Measurements from ENCODE around the gene AKAIN1.

AKAIN1 gene

GRCh38 chr18:5237723-5238370, 40.8 kb upstream of the AKAIN1 start:
- Histone ChIP-seq H3K27ac (ENCODE audit: low read length) (no peak overlapping the region), H3K79me2 (ENCODE audit: low read length) (no peaks in the 10 kb centered on the region), H3K4me1 (ENCODE audit: low read length) (no peaks in the 10 kb centered on the region), H3K27me3 (ENCODE audit: low read depth, low read length) (no peaks in the 10 kb centered on the region), H2AFZ (ENCODE audit: low read depth, low read length) (no peak overlapping the region), H3K4me2 (ENCODE audit: low read length) (no peak overlapping the region), H3K4me3 (ENCODE audit: low read length) (no peak overlapping the region), H3K36me3 (replicated peaks; ENCODE audit: low read depth, low read length) (no peaks in the 10 kb centered on the region), H3K9me3 (ENCODE audit: insufficient read depth, low read length) (no peaks in the 10 kb centered on the region), H4K20me1 (ENCODE audit: insufficient read depth, low read length) (no peaks in the 10 kb centered on the region), H3K9ac (ENCODE audit: low read length) (no peak overlapping the region)
- TF ChIP-seq EZH2phosphoT487 (IDR thresholded peaks at IDR 0.05; ENCODE audit: low read depth) (no peak), CTCF (IDR thresholded peaks at IDR 0.05; ENCODE audit: low read depth, low read length) (no peak)

- H3K4me2 ChIP-seq (ENCODE audit: low read length) = no peak overlapping the region
- H3K9ac ChIP-seq (ENCODE audit: low read length) = no peak overlapping the region
- H3K79me2 ChIP-seq (ENCODE audit: low read length) = no peaks in the 10 kb centered on the region
- no peak overlapping the region for H3K27ac ChIP-seq (ENCODE audit: low read length)
- no peaks in the 10 kb centered on the region for H4K20me1 ChIP-seq (ENCODE audit: insufficient read depth, low read length)
- H3K4me3 ChIP-seq (ENCODE audit: low read length) = no peak overlapping the region
- H3K9me3 ChIP-seq (ENCODE audit: insufficient read depth, low read length) = no peaks in the 10 kb centered on the region
- no peaks in the 10 kb centered on the region for H3K4me1 ChIP-seq (ENCODE audit: low read length)
- H2AFZ ChIP-seq (ENCODE audit: low read depth, low read length) = no peak overlapping the region
- no peaks in the 10 kb centered on the region for H3K27me3 ChIP-seq (ENCODE audit: low read depth, low read length)
- no peaks in the 10 kb centered on the region for H3K36me3 ChIP-seq (replicated peaks; ENCODE audit: low read depth, low read length)
- no peak for TF ChIP-seq CTCF (IDR thresholded peaks at IDR 0.05; ENCODE audit: low read depth, low read length)
- no peak for TF ChIP-seq EZH2phosphoT487 (IDR thresholded peaks at IDR 0.05; ENCODE audit: low read depth)
Observed at GRCh38 chr18:5237083-5237722, 40.1 kb upstream of the AKAIN1 start.

GRCh38 chr18:5214583-5215351, 17.7 kb upstream of the AKAIN1 start:
- TF ChIP-seq CTCF (IDR thresholded peaks at IDR 0.05; ENCODE audit: low read depth, low read length) (no peak), EZH2phosphoT487 (IDR thresholded peaks at IDR 0.05; ENCODE audit: low read depth) (no peak)

GRCh38 chr18:5207471-5208150, 10.6 kb upstream of the AKAIN1 start:
- H3K27me3 ChIP-seq (ENCODE audit: low read depth, low read length) = no peaks in the 10 kb centered on the region
- H3K4me2 ChIP-seq (ENCODE audit: low read length) = no peak overlapping the region
- H2AFZ ChIP-seq (ENCODE audit: low read depth, low read length) = no peak overlapping the region
- H3K4me3 ChIP-seq (ENCODE audit: low read length) = no peak overlapping the region
- H4K20me1 ChIP-seq (ENCODE audit: insufficient read depth, low read length) = no peaks in the 10 kb centered on the region
- H3K9ac ChIP-seq (ENCODE audit: low read length) = no peak overlapping the region
- no peak overlapping the region for H3K27ac ChIP-seq (ENCODE audit: low read length)
- TF ChIP-seq EZH2phosphoT487 (IDR thresholded peaks at IDR 0.05; ENCODE audit: low read depth) (no peak), CTCF (IDR thresholded peaks at IDR 0.05; ENCODE audit: low read depth, low read length) (no peak)
- no peaks in the 10 kb centered on the region for H3K4me1 ChIP-seq (ENCODE audit: low read length)
- H3K79me2 ChIP-seq (ENCODE audit: low read length) = no peaks in the 10 kb centered on the region
- no peaks in the 10 kb centered on the region for H3K9me3 ChIP-seq (ENCODE audit: insufficient read depth, low read length)
- H3K36me3 ChIP-seq (replicated peaks; ENCODE audit: low read depth, low read length) = no peaks in the 10 kb centered on the region

More at GRCh38 chr18:5214583-5215351, 17.7 kb upstream of the AKAIN1 start:
- Histone ChIP-seq H3K27ac (ENCODE audit: low read length) (no peak overlapping the region), H3K9ac (ENCODE audit: low read length) (no peak overlapping the region), H2AFZ (ENCODE audit: low read depth, low read length) (no peak overlapping the region), H3K4me3 (ENCODE audit: low read length) (no peak overlapping the region), H3K4me2 (ENCODE audit: low read length) (no peak overlapping the region), H3K4me1 (ENCODE audit: low read length) (no peaks in the 10 kb centered on the region), H4K20me1 (ENCODE audit: insufficient read depth, low read length) (no peaks in the 10 kb centered on the region), H3K36me3 (replicated peaks; ENCODE audit: low read depth, low read length) (no peaks in the 10 kb centered on the region), H3K79me2 (ENCODE audit: low read length) (no peaks in the 10 kb centered on the region), H3K9me3 (ENCODE audit: insufficient read depth, low read length) (no peaks in the 10 kb centered on the region), H3K27me3 (ENCODE audit: low read depth, low read length) (no peaks in the 10 kb centered on the region)

All from OCI-LY3 (cell line).